ENCODE measurements around the gene EMSY. TPM values are rescaled to one million over a fixed set of nuclear protein-coding genes. Genes with fewer than 3 reads are reported as not detected.
"Not testable (repeated sequence)": the region's sequence is repeated elsewhere in the genome, so short reads cannot be mapped to it uniquely, and the experiment has no call there.

The EMSY gene
- total RNA-seq, 1 donor from 2014 or later = 27.4 TPM

DNA sequence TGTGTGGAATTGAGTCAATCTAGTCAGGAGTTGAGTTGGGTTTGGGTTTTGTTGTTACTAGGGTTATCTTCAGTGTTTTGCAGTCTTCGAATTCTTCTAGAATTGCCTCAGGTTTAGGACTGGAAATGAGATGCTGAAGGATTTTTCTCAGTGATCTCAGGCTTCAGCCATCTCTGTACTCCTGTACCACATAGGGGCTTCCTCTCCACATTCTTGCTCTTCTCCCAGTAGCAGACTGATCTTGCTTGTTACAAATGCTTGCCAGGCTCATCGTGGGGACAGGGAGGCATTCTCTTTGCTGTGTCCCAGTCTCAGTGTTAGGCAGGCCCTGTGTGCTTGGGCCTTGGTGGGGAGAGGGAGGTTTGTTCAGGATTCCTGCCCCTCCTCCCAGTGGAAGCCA is 129.6 kb downstream of the EMSY start:
- no peak for DNase-seq

DNA sequence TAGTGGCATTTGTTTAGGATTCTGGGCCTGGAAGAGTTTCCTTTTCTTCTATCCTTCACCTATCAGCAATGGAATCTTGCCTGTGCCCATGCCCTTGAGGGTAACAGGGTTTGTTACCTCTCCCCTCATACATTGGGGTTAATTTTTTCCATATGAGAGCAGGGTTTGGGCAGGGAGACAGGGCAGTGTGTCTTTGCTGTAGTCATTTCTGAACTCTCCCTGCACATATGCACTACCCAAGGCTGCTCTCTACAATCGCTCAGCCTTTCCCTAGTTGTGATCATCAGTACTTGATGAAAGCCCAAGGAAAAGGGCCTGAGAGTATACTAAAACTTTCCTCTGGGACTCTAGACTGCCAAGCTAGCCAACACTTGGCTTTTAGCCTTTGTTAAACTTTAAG is 130.1 kb downstream of the EMSY start:
- no peak for DNase-seq

DNA sequence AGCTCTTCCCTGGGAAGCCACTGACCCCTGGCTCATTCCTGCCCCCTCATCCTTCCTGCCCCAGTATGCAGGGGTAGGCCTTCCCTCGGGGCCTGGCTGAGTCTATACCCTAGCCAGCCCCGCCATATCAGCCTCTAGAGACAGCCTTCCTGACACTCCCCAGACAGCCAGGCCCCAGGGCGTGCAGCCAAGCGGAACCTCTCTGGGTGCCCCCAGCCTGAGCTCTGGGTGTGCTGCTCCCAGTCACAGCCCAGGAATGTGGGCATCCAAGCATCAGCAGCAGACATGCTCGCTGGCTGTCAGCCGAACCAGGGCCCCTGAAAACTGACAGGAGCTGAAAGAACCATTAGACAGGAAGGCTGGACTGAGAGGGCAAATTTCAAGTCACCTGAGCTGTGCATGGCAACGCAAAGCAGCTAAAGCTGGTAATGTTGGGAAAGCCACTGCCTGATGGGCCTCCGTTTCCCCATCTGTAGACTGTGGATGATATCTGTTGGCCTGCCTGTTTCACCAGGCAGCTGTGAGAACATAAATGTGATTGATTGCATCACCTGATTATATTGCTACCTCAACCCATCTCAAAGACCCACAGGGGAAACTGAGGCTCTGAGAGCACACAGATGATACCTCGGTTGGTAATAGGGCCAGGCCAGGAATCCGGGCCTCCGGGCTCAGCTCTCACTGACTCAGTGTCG is 132.6 kb downstream of the EMSY start:
- DNase-seq = peak; percentile 41

DNA sequence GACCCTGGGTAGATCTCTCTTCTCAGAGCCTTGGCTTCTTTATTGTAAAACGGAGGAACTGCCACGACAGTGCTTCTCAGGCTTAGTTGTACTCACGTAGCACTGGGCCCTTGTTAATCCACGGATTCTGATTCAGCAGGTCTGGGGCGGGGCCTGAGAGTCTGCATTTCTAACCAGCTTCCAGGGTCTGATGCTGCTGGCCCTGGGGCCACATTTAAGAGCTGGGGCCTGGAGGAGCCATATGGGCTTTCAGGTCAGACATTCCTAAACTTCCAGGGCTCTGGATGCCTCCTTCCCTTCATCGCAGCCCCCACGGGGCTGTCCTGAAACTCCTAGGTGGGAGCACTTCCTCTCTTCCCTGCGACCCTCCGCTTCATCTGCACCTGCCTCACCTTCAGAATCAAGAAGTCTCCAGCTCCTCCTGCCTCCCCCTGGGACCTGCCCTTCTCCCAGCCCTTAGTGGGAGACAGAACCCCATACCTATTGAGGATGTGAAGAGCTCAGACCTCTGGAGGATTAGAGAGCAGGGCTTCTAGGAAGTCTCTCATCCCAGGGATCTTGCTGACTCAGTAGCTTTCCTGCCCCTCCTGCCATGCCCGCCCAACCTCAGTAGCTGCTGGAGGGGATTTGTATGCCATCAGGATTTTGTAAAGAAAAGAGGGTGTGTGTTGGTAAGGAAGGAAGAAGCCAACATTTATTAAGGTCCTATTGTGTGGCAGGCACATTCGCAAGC is 133.3 kb downstream of the EMSY start:
- DNase-seq = no peak

DNA sequence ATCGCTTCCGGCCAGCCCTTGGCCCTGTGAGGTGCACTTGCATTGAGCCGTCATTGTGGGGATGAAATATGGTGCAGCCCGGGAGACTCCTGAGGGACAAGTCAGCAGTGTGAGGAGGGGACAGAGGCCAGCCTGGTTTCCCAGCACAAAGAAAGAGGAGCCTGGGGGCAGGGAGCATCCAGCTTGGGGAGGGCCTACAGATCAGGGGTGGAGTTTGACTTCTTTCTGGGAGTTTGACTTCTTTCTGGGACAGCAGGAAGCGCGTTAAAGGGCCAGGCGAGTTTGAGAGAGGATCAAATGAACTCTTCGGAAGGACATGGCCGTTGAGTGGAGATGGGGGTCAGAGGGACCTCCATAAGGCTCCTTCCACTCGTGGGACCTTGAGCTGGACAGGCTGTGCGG is 133.8 kb downstream of the EMSY start:
- DNase-seq = peak; percentile 53

DNA sequence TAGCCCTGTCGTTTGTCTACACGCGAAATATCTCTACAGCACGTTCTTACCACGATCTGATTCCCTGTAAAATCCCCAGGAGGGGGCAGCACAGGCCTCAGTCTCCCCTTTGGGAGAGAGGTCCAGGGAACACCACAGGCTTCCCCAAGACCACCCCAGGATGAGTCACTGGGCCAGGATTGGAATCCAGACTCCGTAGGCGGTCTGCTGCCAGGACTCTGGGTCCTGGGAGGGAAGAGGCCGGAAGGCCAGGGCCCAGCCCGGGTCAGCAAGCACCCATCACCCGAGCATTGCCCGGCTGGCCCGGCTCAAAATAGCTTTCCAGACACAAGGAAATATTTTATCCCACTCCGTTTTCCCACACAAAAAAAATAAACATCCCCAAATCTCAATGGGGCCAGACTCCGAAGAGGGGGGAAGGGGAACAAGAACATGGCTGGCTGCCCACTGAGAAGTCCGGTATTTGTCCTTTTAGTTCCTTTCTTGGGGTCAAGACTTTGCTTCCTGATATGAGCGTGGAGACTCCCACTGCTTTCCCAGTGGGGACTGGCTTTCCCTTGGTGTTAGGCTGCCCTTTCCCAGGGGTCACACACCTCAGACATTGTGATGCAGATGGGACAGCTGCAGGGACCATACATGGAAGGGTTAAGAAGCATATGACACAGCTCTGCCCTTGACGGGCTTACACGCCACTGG is 134.4 kb downstream of the EMSY start:
- DNase-seq = peak; percentile 53

DNA sequence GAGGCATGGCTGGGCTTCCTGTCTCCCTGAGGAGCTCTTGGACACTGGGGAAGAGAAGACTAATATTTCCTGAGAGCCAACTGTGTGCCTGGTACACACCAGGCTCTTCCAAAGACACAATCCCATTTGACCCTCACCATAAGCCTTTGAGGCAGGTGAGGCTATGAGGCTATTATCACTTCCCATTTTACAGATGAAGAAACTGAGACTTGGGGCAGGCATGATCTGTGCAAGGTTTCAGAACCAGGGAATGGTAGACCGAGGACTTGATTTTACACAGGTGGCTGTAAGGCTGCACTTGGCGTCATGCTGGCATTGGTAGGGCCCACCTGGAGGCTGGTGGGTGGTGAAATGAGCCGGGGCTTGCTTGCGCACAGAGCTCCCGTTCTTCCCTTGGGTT is 134.9 kb downstream of the EMSY start:
- DNase-seq = no peak

DNA sequence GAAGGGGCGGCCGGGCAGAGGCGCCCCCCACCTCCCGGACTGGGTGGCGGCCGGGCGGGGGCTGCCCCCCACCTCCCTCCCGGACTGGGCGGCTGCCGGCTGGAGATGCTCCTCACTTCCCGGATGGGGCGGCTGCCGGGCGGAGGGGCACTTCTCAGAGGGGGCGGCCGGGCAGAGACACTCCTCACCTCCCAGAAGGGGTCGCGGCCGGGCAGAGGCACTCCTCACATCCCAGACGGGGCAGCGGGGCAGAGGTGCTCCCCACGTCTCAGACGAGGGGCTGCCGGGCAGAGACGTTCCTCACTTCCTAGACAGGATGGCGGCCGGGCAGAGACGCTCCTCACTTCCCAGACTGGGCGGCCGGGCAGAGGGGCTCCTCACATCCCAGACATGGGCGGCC is 137.7 kb downstream of the EMSY start:
- DNase-seq = not testable (repeated sequence)

DNA sequence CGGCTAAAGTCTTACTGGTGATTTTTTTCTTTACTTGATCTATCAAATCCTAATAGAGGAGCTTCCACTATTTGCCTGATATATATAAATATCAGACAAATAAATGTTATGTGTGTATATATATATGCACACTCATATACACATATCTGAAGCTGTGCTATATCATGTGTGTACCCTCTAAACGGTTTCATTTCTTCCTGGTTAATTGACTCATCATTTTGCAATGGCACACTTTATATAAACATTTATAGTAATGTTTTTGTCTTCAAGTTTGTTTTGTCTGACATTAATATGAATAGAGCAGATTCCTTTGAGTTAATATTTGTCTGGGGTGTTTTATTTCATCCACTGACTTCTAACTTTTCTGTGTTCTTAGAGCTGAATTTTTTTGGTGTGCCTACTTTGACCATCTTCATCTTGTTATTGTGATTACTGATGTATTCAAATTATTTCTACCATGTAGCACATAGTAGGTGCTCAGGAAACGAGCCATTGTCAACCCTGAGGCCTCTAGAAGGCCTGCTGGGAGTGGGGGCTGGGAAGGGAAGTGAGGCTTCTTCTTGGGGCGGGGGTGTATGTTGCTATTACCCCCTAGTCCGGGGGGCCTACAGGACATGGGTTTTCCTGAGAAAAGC is 143.1 kb downstream of the EMSY start:
- no peak for DNase-seq

DNA sequence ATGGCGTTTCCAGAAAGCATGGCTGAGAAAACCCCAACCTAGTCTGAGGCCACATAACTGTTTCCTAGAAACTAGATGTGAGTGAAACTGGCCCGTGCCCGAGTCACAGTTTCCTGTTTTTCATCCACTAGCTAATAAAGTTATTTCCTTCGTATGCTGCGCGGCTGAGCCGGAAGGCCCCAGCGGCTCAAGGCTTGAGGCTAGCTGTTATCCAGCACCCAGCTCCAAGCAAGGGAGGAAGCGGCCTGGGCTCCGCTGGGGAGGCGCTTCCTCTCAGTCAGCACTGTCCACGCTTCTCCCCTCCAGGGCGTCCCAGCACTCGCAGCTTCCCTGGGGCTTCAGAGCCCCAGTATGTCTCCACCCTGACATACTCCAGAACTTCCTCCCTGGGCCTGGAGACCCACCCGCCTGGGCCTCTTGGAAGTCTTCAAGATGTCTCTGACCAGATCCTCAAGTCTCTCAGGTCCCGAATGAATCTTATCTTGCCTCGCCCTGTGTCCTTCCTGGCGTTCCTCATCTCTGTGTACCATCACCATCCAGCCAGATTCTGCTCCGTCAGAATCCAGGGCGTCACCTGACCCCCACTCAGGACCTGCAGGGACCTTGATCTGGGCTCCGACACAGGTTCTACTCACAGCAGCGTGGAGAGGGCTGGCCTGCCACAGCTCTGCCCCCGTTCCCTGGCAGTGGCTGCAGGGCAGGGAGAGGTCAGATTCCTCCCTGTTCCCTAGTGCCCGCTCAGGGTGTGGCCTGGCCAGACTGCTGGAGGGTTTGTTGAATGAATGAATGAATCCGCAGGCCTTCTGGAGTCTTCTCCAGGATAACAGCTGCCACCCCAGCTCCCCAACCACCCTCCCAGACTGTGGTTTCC is 143.9 kb downstream of the EMSY start:
- DNase-seq = peak; percentile 54

DNA sequence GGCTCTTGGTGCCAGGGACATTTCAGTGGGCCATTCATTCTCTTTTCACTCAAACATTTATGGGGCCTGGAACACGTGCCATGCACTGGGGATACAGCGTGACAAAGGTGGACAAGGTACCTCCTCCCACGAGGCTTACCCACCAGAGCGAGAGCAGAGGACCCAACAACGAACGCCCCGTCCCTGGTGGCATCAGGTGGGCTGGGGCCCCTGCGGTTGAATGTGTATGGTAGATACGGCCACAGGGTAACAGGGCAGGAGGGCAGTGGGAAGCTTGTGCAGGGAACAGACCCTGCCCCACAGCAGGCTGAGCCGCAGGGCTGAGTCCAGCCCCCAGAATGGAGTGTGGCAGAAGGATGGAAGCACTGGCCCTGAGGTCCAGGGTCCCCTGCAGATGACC is 144.7 kb downstream of the EMSY start:
- DNase-seq = no peak

DNA sequence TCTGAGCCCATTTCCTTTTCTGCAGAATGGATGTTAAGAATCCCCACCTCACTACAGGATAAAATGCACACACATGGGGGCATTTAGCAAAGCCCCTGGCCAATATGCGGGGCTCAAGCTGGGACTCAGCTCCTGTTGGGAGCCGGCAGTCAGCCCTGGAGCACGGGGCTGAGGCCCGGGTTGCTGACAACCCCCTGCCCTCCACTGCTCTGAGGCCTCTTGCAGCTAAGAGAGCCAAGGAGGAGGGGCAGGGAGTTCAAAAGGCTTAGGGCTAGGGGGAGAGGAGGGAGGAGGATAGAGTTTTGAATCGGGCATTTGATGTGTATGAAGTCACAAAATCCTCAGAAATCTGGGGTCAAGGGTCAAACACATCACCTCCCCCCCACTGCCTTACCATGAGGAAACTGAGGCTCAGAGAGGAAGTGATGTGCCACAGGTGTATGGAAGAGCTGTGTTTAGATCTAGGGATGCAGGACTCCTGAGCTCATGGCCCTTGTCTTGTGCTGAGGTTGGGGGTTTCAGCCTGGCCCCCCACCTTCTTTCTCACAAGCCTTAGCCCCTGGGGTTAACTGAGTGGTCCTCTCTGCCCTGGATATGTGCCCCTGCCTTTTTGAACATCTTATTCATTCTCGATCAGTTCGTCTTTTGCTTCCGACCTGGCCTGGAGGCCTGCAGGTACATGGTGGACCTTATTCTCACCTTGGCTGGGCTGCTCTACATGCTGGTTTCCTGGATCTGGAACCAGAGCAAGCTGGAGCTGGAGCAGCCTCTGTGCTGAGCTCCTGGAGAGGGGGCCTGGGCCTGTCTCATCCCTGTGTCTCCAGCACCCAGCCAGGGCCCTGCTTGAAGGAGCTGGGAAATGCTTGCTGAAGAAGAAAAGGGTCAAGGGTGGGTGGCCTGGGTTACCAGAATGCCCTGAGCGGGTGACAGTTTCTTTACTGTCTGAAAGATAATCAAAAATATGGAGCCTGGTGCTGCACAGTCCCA is 145.4 kb downstream of the EMSY start:
- no peak for DNase-seq

DNA sequence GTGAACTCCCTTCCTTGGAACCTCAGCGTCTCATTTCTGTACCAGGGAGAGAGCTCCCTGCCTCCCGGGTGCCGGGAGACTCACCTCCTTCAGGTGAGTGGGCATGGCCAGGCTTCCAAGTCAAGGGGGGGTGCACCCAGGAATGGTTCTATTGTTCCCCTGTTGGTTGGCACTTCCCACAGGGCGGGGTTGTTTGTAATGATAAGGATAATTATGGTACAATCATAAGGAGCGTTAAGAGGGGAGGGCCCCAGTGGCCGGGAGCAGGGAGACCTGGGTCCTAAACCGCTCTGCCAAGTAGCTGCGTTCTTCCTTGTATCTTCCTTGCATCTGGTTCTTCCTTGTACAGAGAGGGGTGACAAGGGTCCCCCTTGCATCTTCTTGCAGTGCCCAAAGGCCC is 146.6 kb downstream of the EMSY start:
- no peak for DNase-seq

DNA sequence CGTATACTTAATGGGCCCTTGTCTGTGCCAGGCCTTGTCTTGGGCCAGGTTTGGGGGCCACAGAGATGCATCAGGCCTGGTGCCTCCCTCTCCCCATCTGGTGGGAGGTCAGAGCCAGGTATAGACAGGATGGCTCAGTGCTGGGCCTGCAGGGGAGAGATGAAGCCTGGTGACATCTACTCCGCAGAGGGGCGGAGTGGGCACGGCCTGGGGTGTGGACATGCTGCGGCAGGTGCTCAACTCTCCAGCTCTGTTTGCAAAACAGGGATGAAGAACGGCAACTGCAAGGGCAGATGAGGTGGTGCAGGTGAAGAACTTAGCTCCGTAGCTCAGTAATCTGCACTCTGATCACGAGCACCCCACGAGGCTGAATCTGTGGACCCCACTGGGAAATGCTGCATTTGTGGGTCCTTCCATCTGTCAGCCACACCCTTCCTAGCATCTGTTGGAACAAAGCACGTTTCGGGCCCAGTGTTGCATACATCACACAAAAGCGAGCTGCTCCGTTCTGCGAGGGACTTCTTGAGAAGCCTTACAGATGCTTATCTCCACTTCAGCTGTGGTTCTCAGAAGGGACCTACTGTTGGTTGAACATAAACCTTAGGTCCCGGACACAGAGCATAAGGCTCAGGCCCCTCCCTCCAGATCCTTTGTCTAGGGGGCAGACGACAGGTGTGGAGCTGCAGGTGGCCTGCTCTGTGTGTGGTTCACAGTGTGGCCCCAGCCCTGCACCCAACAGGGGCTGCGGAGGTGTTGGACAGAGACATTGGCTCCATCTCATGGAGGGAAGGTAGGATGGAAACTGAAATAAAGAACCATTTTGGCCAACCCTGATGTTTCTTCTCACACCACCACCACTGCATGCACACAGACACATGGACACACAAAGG is 147.5 kb downstream of the EMSY start:
- DNase-seq = no peak

DNA sequence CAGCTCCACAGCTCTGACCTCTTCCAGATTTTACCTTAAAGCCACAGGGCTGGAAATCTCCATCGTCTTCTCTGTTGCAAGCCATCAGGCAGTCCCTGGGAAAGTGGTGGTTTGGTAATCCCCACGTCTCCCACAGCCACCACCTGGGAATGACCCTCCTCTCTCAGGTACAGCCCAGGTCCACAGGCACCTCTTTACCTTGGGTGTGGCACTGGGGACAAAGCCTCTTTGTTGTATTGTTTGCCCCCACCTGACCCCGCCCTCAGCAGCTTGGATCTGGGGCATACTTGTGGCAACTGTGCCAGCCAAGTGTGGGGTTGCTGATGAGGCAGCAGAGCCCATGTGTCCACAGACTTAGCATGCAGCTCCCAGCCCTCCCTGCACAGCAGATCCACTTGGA is 148.1 kb downstream of the EMSY start:
- DNase-seq = no peak

DNA sequence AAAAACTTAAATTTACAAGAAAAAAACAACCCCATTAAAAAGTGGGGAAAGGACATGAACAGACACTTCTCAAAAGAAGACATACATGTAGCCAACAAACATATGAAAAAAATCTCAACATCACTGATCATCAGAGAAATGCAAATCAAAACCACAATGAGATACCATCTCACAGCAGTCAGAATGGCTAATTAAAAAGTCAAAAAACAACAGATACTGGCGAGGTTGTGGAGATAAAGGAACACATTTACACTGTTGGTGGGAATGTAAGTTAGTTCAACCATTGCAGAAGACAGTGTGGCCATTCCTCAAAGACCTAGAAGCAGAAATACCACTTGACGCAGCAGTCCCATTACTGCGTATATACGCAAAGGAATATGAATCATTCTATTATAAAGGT is 150.3 kb downstream of the EMSY start:
- not testable (repeated sequence) for DNase-seq

DNA sequence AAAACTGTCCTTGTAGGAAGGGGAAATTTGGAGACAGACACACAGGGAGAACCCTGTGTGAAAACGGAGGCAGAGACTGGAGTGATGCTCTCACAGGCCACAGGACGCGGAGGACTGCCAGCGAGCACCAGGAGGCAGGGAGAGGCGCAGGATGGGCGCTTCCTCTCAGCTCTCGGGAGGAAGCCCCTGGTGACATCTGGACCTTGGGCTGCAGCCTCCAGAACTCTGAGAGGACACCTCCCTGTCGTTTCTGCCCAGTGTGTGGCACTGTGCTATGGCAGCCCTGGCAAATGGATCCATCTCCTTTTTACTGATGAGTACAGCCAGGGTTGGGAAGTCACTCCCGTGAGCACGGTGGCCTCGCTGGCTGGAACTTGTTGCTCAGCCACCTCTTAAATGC is 151.8 kb downstream of the EMSY start:
- no peak for DNase-seq

DNA sequence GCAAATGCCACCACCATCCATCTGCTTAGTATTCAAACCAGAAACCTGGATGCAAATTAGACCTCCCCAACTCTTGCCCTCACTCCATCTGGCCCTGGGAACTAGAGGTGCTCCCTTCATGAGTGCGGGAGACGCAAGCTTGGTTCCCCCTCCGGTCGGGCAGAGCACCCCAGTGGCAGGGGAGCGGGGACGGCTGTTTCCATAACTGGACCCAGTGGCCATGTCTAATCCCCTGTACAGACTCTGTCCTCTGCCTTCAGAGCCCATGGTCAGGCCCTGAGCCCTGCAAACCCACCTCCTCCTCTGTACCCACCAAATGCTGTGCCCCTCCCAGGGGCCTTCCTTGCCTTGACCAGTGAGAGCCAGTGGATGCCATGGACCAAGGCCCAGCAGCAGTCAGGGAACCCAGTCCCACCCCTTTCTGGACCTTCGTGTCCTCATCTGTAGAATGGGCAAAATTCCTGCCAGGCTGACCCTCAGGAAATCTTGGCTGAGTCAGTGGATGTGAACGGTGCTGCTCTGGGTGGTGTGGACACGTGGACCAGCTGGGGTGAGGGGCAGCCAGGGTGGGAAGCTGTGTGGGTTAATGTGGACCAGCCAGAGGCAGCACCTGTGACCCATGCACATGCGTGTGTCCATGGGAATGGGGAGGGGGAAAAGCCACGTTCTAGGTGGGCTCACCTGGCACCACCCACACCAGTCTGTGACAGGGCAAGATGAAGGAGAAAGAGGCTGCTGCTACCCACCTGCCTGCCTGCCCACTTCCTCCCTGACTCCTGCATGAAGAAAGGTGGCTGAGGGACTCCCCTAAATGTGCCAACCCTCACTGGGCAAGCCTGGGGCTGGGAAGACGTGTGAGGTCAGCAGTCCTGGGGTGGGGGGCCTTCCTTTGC is 153.0 kb downstream of the EMSY start:
- no peak for DNase-seq

DNA sequence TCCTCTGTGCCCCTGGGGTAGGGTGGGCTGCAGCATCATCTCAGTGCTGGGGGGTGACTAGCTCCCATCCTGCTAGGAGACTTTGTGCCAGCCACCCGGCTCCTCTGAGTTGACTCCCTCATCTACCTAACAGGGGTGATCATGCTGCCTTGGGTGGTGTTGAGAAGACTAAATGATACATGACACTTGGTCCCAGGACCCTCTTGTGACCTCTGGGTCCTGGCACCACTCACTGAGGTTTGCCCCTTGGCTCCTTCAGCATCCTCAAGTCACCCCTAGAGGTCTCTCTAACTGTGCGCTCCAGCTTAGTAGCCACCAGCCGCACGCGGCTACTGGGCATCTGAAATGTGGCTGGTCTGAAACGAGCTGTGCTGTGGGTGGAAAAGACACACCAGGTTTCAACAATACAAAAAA is 153.6 kb downstream of the EMSY start:
- peak; percentile 11 for DNase-seq
